IPS-20b (cell line): ENCODE measurements around the gene SCARF2.
"Not testable (repeated sequence)": the region's sequence is repeated elsewhere in the genome, so short reads cannot be mapped to it uniquely, and the experiment has no call there.

Source experiments
- H3K27ac ChIP-seq: one replicate; pipeline ENCODE4 v1.5.1; 2013; ENCODE audit warnings: low read length
- H3K27me3 ChIP-seq: 2 replicates; pipeline ENCODE4 v1.6.1; 2013; ENCODE audit warnings: mild to moderate bottlenecking, low read length, inconsistent platforms; ENCODE audit not compliant: insufficient read depth
- H3K36me3 ChIP-seq: 2 replicates; pipeline ENCODE4 v1.6.1; 2013; ENCODE audit warnings: low read depth, mild to moderate bottlenecking, inconsistent platforms, low read length, moderate library complexity; ENCODE audit not compliant: insufficient read depth
- H3K4me1 ChIP-seq: 2 replicates; pipeline ENCODE4 v1.6.1; 2013; ENCODE audit warnings: mild to moderate bottlenecking, control low read depth, inconsistent platforms, low read length, moderate library complexity; ENCODE audit not compliant: insufficient read depth
- H3K4me3 ChIP-seq: 2 replicates; pipeline ENCODE4 v1.5.1; 2013; ENCODE audit warnings: mild to moderate bottlenecking, low read length, inconsistent platforms
- H3K9ac ChIP-seq: 2 replicates; pipeline ENCODE4 v1.6.1; 2013; ENCODE audit warnings: low read depth, mild to moderate bottlenecking, inconsistent platforms, low read length, moderate library complexity
- H3K9me3 ChIP-seq: 2 replicates; pipeline ENCODE4 v1.6.1; 2013; ENCODE audit warnings: mild to moderate bottlenecking, low read depth, low read length, inconsistent platforms; ENCODE audit not compliant: insufficient read depth

Gene SCARF2

GRCh38 chr22:20392365-20392881 is 45.2 kb downstream of the SCARF2 start:
- not testable (repeated sequence) for H3K4me1 ChIP-seq, H3K27me3 ChIP-seq, H3K36me3 ChIP-seq, H3K9ac ChIP-seq, H3K9me3 ChIP-seq, H3K27ac ChIP-seq, H3K4me3 ChIP-seq

GRCh38 chr22:20391222-20391621 is 46.4 kb downstream of the SCARF2 start:
- H3K4me1 ChIP-seq = peaks cover 2% of the 10 kb centered on the region; the same call in 1 of the 2 replicates
- no peak overlapping the region for H3K27ac ChIP-seq
- no peak overlapping the region for H3K4me3 ChIP-seq
- H3K9ac ChIP-seq = no peak overlapping the region
- no peaks in the 10 kb centered on the region; the same call in 1 of the 2 replicates for H3K27me3 ChIP-seq
- H3K9me3 ChIP-seq = no peaks in the 10 kb centered on the region
- no peaks in the 10 kb centered on the region for H3K36me3 ChIP-seq

GRCh38 chr22:20390394-20390907 is 47.2 kb downstream of the SCARF2 start:
- Histone ChIP-seq H3K36me3 (no peaks in the 10 kb centered on the region), H3K9me3 (no peaks in the 10 kb centered on the region), H3K9ac (no peak overlapping the region), H3K4me3 (no peak overlapping the region), H3K4me1 (0 out of 2 replicates have a peak, but pooled peaks cover 2% of the 10 kb centered on the region), H3K27me3 (no peaks in the 10 kb centered on the region; the same call in 1 of the 2 replicates), H3K27ac (no peak overlapping the region)

GRCh38 chr22:20389288-20389687 is 48.3 kb downstream of the SCARF2 start:
- Histone ChIP-seq H3K4me1 (no peaks in the 10 kb centered on the region), H3K4me3 (no peak overlapping the region), H3K27ac (no peak overlapping the region), H3K36me3 (no peaks in the 10 kb centered on the region), H3K9me3 (no peaks in the 10 kb centered on the region), H3K27me3 (no peaks in the 10 kb centered on the region; the same call in 1 of the 2 replicates), H3K9ac (no peak overlapping the region)

GRCh38 chr22:20388200-20388599 is 49.4 kb downstream of the SCARF2 start:
- H3K9me3 ChIP-seq = no peaks in the 10 kb centered on the region
- H3K9ac ChIP-seq = no peak overlapping the region
- no peaks in the 10 kb centered on the region for H3K4me1 ChIP-seq
- no peaks in the 10 kb centered on the region for H3K36me3 ChIP-seq
- H3K27ac ChIP-seq = no peak overlapping the region
- no peak overlapping the region for H3K4me3 ChIP-seq
- no peaks in the 10 kb centered on the region; the same call in 1 of the 2 replicates for H3K27me3 ChIP-seq

GRCh38 chr22:20386972-20387371 is 50.7 kb downstream of the SCARF2 start:
- H3K4me1 ChIP-seq = no peaks in the 10 kb centered on the region
- H3K36me3 ChIP-seq = no peaks in the 10 kb centered on the region
- H3K9me3 ChIP-seq = no peaks in the 10 kb centered on the region
- no peaks in the 10 kb centered on the region; the same call in 1 of the 2 replicates for H3K27me3 ChIP-seq
- H3K4me3 ChIP-seq = no peak overlapping the region
- H3K9ac ChIP-seq = no peak overlapping the region
- H3K27ac ChIP-seq = no peak overlapping the region

GRCh38 chr22:20386336-20386735 is 51.3 kb downstream of the SCARF2 start:
- H3K4me3 ChIP-seq = no peak overlapping the region
- H3K27me3 ChIP-seq = no peaks in the 10 kb centered on the region; the same call in 1 of the 2 replicates
- no peaks in the 10 kb centered on the region for H3K36me3 ChIP-seq
- no peaks in the 10 kb centered on the region for H3K9me3 ChIP-seq
- H3K27ac ChIP-seq = no peak overlapping the region
- no peak overlapping the region for H3K9ac ChIP-seq
- no peaks in the 10 kb centered on the region for H3K4me1 ChIP-seq

GRCh38 chr22:20384865-20385264 is 52.8 kb downstream of the SCARF2 start:
- H3K4me1 ChIP-seq = no peaks in the 10 kb centered on the region
- no peaks in the 10 kb centered on the region for H3K27me3 ChIP-seq
- H3K4me3 ChIP-seq = no peak overlapping the region
- H3K36me3 ChIP-seq = no peaks in the 10 kb centered on the region
- no peaks in the 10 kb centered on the region for H3K9me3 ChIP-seq
- H3K9ac ChIP-seq = no peak overlapping the region
- no peak overlapping the region for H3K27ac ChIP-seq

GRCh38 chr22:20384171-20384570 is 53.5 kb downstream of the SCARF2 start:
- no peaks in the 10 kb centered on the region for H3K27me3 ChIP-seq
- no peaks in the 10 kb centered on the region for H3K9me3 ChIP-seq
- no peak overlapping the region for H3K9ac ChIP-seq
- H3K27ac ChIP-seq = no peak overlapping the region
- H3K4me1 ChIP-seq = no peaks in the 10 kb centered on the region
- H3K36me3 ChIP-seq = no peaks in the 10 kb centered on the region
- H3K4me3 ChIP-seq = no peak overlapping the region

GRCh38 chr22:20383538-20383937 is 54.1 kb downstream of the SCARF2 start:
- H3K4me3 ChIP-seq = no peak overlapping the region
- no peaks in the 10 kb centered on the region for H3K27me3 ChIP-seq
- no peaks in the 10 kb centered on the region for H3K36me3 ChIP-seq
- H3K9ac ChIP-seq = no peak overlapping the region
- no peaks in the 10 kb centered on the region for H3K4me1 ChIP-seq
- no peaks in the 10 kb centered on the region for H3K9me3 ChIP-seq
- H3K27ac ChIP-seq = no peak overlapping the region

- no peaks in the 10 kb centered on the region for H3K36me3 ChIP-seq
- H3K9me3 ChIP-seq = no peaks in the 10 kb centered on the region
- no peak overlapping the region for H3K27ac ChIP-seq
- no peaks in the 10 kb centered on the region for H3K27me3 ChIP-seq
- no peak overlapping the region for H3K4me3 ChIP-seq
- H3K9ac ChIP-seq = no peak overlapping the region
- no peaks in the 10 kb centered on the region for H3K4me1 ChIP-seq
Observed at GRCh38 chr22:20380486-20380885, 57.1 kb downstream of the SCARF2 start.

GRCh38 chr22:20378684-20379083 is 58.9 kb downstream of the SCARF2 start:
- H3K9ac ChIP-seq, H3K4me1 ChIP-seq, H3K9me3 ChIP-seq, H3K27ac ChIP-seq, H3K4me3 ChIP-seq, H3K27me3 ChIP-seq, H3K36me3 ChIP-seq: not testable (repeated sequence)
